ENCODE data around the gene LIFR.

Gene LIFR

DNA sequence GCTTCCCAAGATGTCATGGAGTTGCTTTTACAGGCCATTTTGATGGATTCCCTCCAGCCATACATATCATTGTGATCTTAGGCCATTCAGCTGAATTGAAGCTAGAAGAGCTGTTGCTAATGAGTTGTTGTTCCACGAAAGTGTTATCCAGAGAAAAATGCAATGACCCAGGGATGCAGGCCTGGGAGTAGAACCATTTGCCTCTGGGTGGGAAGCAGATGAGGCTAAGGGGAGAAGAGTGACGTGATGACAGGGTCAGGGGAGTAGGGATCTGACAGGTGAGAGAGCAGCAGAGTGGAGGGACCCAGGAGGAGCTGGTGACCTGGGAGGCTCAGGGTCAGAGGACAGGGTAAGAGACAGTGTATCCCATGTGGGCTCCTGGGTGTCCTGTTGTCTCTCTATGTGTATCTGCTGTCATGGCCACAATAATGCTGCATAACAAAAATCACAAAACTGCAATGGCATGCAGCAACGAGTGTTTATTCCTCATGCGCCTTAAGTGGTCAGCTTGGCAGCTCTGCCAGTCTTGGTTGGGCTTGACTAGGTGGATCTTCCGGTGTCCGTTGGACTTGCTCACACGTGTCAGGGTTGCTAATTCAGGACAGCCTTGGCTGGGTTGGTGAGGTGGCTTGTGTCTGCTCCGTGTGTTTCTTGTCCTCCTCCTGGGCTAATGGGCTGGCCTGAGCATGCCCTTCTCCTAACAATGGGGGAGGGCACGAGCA, 90.6 kb downstream of the LIFR start:
- no peak for DNase-seq (ENCODE audit: low spot score)

DNA sequence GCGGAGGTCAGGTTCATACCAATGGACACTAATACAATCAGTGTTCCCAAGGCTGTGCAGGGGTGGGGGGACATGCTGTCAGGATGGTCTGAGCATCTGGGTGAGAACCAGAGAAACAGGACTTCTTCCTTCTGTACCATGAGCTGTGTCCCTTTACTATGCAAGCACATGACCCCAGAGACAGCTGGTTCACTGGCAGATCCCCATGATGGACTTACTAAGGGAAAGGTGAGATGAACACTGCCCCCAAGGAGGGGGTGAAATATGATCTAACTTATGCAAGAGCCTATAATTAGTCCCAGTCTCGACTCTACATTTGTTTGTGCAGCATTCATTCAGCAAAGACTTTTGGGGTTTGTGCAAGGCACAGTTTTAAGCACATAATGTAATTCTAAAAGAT, 91.4 kb downstream of the LIFR start:
- DNase-seq (ENCODE audit: low spot score) = no peak

DNA sequence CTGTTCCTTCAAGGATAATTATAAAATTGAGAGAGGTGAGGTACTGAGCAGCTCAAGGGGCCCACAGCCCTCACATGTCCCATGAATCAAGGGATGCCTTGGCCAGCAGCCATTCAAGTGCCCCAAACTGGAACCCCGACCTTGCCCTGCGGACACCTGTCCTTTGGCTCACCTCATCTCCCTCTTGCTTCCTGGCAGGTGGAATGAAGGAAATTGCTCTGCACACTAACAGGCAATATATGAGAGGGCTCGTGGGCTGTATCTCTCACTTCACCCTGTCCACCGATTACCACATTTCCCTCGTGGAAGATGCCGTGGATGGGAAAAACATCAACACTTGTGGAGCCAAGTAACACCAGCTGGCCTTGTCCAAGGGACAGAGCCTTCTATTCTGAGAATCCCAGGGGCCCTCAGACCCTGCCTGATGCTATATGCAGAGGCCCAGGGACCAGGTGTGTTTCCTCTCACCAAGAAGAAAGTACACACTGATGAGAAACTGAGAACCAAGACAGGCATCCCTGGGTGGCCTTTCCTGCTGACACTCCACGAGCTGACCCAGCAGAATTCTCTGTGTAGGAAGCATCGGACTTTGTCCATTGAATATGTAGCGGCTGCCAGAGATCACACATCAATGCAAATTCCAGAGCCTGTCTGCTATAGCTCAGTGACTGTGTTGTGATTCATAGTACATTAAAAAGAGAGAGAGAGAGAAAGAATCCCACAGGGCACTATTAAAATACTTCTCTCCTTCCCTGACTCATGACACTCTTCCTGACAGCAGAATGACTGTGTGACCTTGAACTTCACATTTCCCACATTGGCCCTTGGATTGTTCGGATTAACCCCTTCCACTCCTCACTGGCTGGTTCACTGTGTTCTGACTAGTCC, 92.6 kb downstream of the LIFR start:
- no peak for DNase-seq (ENCODE audit: low spot score)

- DNase-seq (ENCODE audit: low spot score) = no peak
Measured at GRCh38 chr5:38462976-38463633, 93.3 kb downstream of the LIFR start.

- DNase-seq (ENCODE audit: low spot score) = no peak
Measured at GRCh38 chr5:38458174-38458573, 98.3 kb downstream of the LIFR start.

DNA sequence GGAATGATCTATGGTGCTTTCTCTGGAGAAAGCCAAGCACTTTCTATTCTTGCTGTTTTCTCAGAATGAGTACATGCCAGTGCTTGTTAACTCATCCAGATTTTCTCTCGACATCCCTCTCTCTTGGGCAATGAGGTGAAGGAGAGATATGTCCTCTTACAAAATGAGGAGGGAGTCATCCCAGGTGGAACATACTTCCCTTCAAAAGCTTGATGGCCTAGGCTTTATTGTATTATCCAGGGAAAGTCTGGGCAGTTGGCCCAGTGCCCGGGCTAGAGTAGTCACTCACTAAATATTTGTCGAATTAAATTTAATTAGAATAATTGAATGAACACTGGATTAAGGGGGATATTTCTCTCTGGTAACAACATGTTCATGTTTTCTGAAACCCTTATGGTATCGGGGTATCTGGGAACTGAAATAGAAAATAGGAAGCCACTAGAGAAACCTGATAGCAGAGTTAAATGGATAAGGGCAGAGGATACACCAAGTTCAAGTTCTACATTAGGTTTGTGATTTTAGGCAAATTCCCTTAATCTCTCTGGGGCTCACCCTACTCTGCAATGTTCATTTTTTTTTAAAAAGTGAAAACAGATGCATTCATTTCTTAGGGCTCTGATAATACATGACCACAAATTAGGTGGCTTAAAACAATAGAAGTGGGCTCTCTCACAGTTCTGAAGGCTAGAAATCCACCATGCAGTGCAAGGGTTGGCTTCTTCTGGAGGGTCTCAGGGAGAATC, 99.6 kb downstream of the LIFR start:
- no peak for DNase-seq (ENCODE audit: low spot score)

DNA sequence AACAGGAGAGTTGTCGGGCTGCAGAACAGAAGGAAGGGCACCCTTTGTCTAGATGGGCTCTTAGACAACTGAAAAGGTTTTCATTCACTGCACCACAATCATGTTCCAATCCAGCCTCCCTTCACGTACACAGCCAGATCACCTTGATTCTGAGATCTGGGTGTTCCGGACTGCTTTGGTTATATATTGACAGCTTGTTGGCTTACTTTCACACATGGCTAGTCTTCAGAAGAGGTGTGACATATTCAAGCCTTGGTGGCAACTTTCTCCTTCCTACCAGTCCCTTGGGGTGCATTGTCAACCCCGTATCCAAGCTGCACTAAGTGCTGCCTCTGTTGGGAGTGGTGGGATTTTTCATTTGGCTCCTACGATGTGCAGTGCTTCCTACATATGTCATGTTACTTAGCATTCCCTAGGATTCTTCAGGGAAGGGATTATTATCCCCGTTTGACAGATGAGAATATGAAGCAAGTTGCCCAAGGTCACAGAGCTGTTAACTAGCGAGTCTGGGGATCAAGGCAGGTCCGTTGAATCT, 100.6 kb downstream of the LIFR start:
- DNase-seq (ENCODE audit: low spot score) = no peak

DNA sequence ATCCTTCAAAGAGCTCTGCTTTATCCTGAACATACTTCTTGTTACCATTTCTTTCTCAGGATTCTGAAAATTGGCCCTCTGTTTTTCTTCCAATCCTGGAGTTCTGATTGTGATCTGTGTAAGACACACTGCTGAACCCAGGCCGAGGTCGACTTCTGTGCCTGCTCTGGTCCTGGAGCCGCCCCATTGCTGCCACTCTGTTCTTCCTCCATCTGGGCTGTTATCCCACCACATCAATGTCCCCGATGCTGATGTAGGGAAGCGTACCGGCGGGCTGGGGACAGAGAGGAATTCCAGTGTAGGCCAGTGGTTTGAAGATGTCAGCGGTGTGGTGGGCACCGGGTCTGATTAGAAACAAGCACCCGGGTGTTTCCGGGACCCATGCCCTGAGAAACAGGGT, 102.5 kb downstream of the LIFR start:
- no peak for DNase-seq (ENCODE audit: low spot score)

DNA sequence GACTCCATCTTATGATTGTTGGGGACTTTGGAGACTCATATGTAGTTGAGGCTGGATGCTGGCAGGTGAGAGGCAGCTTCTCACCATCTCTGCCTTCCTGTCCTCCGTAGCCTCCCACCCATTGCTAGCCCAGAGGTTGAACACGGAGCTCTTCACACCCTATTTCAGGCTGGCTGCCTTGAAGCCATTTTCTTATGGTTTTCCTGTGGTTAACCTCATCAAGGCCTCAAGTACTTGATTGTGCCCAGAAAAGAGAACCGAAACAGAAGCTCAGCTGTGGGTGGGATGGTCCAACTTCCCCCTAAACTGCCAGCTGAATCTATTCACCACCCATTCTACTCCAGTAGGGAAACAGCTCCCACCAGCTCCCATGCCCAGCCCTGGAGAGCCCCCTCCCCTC, 102.9 kb downstream of the LIFR start:
- DNase-seq (ENCODE audit: low spot score) = no peak

DNA sequence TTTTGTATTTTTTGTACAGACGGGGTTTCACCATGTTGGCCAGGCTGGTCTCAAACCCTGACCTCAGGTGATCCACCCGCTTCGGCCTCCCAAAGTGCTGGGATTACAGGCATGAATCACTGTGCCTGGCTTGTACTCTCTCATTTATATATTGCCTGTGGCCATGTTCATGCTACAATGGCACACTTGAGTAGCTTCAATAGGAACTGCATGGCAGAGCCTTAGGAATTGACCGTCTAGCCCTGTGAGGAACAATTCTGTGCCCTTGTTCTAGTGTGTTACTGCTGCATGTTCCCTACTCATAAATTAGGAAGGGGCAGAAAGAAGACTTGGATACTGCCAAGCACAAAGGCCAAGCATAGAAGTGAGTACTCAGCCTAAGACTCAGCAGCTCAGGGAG, 104.2 kb downstream of the LIFR start:
- DNase-seq (ENCODE audit: low spot score) = no peak

- no peak for DNase-seq (ENCODE audit: low spot score)
Measured at GRCh38 chr5:38451074-38451725, 105.2 kb downstream of the LIFR start.

DNA sequence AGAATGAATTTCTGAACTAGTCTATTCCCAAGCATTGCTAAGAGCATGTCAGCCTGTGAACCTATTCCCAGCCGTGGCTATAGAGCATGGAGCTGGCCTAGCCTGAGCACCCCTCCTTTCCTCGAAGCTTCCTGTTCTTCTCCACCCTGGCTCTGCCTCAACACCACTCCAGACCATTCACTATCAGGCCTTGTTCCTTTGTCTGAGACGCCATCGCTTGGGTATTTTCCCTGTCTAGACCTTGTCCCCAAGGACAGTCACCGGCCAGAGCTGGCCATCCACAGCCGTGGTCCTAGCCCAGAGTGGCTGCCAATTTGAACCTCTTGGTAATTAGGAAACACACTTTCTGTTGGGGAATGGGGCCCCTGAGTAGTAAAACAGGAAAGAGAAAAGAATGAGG, 105.8 kb downstream of the LIFR start:
- no peak for DNase-seq (ENCODE audit: low spot score)

GRCh38 chr5:38448568-38449350, 107.7 kb downstream of the LIFR start:
- no peak for DNase-seq (ENCODE audit: low spot score)

- no peak for DNase-seq (ENCODE audit: low spot score)
Measured at GRCh38 chr5:38447786-38448185, 108.7 kb downstream of the LIFR start.

DNA sequence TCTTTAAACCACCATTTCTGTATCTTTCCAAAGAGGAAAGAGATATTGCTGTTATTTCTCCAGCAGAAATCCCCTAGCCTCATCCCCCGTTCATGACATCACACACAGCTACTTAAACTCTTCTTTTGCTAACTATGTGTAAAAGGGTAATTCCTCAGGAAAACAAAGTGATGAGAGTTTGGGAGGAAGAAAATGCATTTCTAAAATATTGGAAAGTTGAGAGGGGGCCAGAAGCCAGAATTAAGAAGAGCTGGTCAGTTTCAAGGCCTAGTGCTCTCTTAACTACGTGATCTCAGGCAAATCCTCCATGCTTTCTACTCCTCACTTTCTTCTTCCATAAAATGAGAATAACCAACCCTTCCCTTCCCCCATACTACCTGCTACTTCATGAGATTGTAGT, 109.4 kb downstream of the LIFR start:
- no peak for DNase-seq (ENCODE audit: low spot score)

DNA sequence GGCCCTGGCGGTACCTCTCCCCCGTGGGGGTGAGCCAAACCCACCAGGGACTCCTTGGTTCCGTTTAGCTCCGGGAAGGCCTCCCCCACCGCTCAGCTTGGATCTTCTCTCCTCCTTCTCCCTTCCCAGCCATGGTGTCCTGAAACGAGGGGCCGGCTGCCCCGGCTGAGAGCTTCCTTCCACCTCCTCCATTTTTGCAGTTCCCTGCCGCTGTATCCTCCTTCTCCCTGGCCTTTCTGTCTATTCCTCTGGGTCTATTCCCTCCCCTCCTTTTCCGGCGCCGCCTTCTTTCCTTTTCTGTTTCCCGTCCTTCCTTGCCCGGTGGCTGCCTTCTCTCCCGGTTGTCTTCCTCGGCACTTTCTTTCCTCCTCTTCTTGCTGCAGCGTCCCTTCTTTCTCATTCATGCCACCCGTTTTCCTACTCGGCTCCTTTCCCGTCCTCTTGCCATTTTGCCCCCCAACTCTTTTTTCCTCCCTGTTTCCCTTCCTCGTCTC, 110.4 kb downstream of the LIFR start:
- DNase-seq (ENCODE audit: low spot score) = no peak

DNA sequence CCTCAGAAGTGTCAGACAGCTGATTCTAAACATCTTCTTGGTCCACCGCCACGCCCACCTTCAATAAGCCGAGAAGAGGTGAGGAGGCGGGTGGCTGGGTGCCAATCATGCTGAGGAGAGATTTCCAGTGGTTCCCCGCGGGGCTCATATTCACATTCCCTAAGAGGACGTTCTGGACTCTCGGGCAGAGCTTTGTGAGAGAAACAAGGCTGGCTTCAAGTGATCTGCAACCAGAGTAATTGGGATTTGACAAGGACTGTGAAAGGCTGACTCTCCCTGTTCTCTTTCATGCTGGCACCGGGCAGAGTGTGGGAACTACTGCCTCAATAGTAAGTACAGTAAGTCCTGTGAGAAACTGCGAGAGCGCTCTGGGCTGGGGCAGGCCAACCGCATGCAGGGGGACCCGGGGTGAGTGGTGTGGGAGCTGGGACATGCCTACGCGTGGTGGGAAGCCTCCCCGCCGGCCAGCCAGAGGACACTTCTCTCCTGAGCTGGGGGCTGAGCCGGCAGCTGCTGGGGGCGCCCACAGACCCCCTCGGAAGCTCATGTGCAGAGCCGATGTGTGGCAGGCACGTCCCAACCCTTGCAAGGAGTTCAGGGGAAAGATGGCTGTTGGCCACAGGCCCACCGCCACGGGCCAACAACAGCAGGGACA, 110.9 kb downstream of the LIFR start:
- no peak for DNase-seq (ENCODE audit: low spot score)

DNA sequence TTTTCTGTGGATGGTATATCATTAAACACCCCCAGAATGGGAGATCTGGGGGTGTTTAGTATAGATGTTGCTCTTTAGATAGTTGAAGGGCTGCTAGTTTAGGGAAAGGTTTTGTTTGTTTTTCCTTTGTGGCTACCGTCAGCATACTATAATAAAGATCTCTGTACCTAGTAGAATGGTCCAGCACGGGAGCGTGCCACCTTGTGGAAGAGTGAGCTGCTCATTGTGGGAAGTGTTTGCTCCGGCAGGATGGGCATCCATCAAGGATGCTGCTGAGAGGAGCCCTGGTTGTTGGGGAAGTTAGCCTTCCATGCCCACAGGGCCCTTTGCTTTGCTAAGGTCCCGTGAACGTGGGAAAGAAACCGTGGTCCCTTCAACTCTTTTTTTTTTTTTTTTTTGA, 113.1 kb downstream of the LIFR start:
- DNase-seq (ENCODE audit: low spot score) = no peak

DNA sequence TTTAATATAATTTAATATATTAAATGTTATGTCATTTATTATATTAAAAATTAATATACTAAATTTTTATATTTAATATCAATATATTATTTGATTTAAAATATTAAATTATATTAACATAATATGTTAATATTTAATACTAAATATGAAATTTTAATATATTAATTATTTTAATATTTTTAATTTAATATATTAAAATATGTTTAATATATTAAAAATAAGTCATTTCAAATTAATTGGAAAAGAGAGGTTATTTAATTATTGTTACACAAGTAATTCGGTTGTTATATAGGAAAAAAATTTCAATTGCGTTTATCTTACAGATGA, 114.2 kb downstream of the LIFR start:
- no peak for DNase-seq (ENCODE audit: low spot score)

All from iPS-NIHi11 (cell line).